ENCODE measurements around the gene TGFBI.

The TGFBI gene

GRCh38 chr5:136011414-136012001, 17.3 kb upstream of the TGFBI start:
- Histone ChIP-seq H3K4me3 (replicated peaks; ENCODE audit: low read depth, low read length) (no peak overlapping the region), H3K36me3 (ENCODE audit: control insufficient read depth, insufficient read depth, low read length) (no peaks in the 10 kb centered on the region), H3K27me3 (replicated peaks; ENCODE audit: control insufficient read depth, insufficient read depth, low read length) (no peaks in the 10 kb centered on the region)
- no peak for DNase-seq (ENCODE audit: extremely low read depth, insufficient read length)
- TF ChIP-seq, protein P1, sequence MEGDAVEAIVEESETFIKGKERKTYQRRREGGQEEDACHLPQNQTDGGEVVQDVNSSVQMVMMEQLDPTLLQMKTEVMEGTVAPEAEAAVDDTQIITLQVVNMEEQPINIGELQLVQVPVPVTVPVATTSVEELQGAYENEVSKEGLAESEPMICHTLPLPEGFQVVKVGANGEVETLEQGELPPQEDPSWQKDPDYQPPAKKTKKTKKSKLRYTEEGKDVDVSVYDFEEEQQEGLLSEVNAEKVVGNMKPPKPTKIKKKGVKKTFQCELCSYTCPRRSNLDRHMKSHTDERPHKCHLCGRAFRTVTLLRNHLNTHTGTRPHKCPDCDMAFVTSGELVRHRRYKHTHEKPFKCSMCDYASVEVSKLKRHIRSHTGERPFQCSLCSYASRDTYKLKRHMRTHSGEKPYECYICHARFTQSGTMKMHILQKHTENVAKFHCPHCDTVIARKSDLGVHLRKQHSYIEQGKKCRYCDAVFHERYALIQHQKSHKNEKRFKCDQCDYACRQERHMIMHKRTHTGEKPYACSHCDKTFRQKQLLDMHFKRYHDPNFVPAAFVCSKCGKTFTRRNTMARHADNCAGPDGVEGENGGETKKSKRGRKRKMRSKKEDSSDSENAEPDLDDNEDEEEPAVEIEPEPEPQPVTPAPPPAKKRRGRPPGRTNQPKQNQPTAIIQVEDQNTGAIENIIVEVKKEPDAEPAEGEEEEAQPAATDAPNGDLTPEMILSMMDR (IDR thresholded peaks at IDR 0.05; ENCODE audit: insufficient read depth, low read length, poor library complexity, severe bottlenecking) = no peak

DNA sequence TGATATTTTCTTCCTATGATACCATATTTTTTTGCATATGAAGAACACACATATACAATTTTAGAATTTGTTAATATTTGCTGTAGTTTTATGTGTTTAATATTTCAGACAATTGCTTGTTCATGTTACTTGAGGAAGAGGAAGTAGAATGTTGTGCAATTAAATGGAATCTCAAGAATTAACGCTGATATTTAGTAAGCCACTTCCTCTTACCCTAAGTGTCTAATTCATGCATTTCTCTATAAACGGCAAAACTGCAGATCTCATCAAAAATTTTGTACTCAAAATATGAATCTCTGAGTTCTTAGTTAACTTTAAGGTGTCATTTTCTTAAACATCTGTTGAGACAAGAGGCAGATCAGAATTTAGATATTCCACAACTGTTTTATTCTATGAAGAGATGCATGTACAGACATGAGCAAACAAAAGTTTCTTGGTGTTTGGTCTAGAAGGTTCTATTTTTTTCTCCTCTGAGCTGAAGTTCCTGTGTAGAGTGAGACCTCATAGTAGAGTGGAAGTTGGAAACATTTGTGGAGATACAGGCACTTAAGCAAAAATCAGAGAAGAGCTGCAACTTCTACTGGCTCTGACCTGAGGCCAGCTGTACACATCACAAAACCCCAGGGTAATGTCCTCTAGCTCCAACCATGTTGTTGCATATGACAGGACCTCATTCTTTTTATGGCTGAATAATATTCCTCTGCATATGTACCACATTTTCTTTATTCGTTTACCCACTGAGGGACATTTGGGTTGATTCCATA, 16.6 kb upstream of the TGFBI start:
- Histone ChIP-seq H3K36me3 (ENCODE audit: control insufficient read depth, insufficient read depth, low read length) (no peaks in the 10 kb centered on the region), H3K27me3 (replicated peaks; ENCODE audit: control insufficient read depth, insufficient read depth, low read length) (no peaks in the 10 kb centered on the region), H3K4me3 (replicated peaks; ENCODE audit: low read depth, low read length) (no peak overlapping the region)
- TF ChIP-seq, protein P1 (IDR thresholded peaks at IDR 0.05; ENCODE audit: insufficient read depth, low read length, poor library complexity, severe bottlenecking) = no peak
- DNase-seq (ENCODE audit: extremely low read depth, insufficient read length) = no peak

DNA sequence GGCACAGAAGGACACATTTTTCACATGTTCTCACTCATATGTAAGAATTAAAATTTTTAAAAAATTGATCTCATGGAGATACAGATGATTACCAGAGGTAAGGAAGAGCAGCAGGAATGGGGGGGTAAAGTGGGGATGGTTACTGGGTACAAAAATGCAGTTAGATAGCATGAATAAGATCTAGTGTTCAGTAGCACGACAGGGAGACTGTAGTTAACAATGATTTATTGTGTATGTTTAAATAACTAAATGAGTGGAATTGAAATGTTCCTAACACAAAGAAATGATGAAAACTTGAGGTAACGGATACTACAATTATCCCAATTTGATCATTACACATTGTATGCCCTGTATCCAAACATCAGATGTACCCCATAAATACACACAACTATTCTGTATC, 15.2 kb upstream of the TGFBI start:
- H3K36me3 ChIP-seq (ENCODE audit: control insufficient read depth, insufficient read depth, low read length) = no peaks in the 10 kb centered on the region
- H3K27me3 ChIP-seq (replicated peaks; ENCODE audit: control insufficient read depth, insufficient read depth, low read length) = no peaks in the 10 kb centered on the region
- DNase-seq (ENCODE audit: extremely low read depth, insufficient read length) = no peak
- H3K4me3 ChIP-seq (replicated peaks; ENCODE audit: low read depth, low read length) = no peak overlapping the region
- TF ChIP-seq, protein P1 (IDR thresholded peaks at IDR 0.05; ENCODE audit: insufficient read depth, low read length, poor library complexity, severe bottlenecking) = no peak

- H3K4me3 ChIP-seq (replicated peaks; ENCODE audit: low read depth, low read length) = no peak overlapping the region
- no peaks in the 10 kb centered on the region for H3K36me3 ChIP-seq (ENCODE audit: control insufficient read depth, insufficient read depth, low read length)
- DNase-seq (ENCODE audit: extremely low read depth, insufficient read length) = no peak
- TF ChIP-seq, protein P1 (IDR thresholded peaks at IDR 0.05; ENCODE audit: insufficient read depth, low read length, poor library complexity, severe bottlenecking) = no peak
- no peaks in the 10 kb centered on the region for H3K27me3 ChIP-seq (replicated peaks; ENCODE audit: control insufficient read depth, insufficient read depth, low read length)
Observed at GRCh38 chr5:136014049-136015002, 14.5 kb upstream of the TGFBI start.

DNA sequence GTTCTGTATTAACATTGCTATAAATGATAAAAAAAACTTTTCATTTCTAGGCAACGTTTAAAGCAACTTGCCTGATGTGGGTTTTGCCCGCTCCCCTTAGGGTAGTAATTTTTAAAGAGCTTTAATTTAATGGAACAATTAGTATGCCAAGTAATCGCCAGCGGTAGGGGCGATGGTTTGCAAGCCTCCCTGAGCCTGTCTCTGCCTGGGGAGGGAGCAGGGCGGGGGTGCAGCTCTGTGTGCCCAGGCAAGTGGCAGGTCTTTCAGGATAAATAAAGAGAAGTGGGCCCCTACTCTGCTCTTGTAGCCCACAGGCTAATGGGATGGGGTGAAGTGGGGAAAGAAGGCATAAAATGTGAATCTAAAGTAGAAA, 13.8 kb upstream of the TGFBI start:
- Histone ChIP-seq H3K36me3 (ENCODE audit: control insufficient read depth, insufficient read depth, low read length) (no peaks in the 10 kb centered on the region), H3K4me3 (replicated peaks; ENCODE audit: low read depth, low read length) (no peak overlapping the region), H3K27me3 (replicated peaks; ENCODE audit: control insufficient read depth, insufficient read depth, low read length) (0 out of 2 replicates have a peak, but pooled peaks cover 1% of the 10 kb centered on the region)
- TF ChIP-seq, protein P1 (IDR thresholded peaks at IDR 0.05; ENCODE audit: insufficient read depth, low read length, poor library complexity, severe bottlenecking) = no peak
- no peak for DNase-seq (ENCODE audit: extremely low read depth, insufficient read length)

Measured in GM06990 (cell line).